ENCODE measurements around the gene ZBTB7A.

The ZBTB7A gene

DNA sequence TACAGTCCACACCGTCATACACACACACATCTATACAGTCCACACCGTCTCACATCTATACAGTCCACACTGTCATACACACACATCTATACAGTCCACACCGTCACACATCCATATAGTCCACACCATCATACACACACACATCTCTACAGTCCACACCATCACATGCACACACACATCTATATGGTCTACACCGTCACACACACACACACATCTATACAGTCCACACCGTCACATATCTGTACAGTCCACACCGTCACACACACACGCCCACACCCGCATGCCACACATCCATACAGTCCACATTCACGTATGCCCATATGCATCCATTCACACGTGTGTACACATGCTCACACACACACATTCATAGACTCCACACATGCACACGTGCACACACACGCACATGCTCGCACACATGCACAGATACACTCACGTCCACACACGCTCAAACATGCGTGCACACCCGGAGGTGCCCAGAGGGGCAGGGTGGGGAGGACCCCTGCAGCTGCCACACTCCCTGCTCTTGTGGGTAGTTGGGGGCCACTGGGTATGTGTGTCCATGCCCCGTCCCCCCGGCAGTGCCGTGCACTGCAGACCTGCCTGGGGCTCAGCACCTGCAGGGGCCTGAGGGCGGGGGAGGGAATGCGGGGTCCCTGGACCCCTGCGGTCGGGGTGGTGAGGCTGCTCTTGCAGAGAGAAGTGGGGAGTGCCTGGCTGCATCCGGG lies 30.0 kb downstream of the ZBTB7A start:
- DNase-seq (ENCODE audit: low read depth): no peak

DNA sequence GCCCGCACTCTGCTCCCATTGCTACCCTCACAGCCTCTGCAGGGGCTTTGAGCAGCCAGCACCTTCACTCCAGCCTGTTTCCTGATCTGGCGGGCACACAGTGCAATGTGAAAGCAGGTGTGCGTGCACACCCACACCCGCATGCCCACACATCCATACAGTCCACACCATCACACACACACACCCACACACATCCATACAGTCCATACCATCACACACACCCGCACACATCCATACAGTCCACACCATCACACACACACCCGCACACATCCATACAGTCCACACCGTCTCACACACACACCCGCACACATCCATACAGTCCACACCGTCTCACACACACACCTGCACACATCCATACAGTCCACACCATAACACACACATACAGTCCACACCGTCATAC lies 31.1 kb downstream of the ZBTB7A start:
- DNase-seq (ENCODE audit: low read depth): no peak

DNA sequence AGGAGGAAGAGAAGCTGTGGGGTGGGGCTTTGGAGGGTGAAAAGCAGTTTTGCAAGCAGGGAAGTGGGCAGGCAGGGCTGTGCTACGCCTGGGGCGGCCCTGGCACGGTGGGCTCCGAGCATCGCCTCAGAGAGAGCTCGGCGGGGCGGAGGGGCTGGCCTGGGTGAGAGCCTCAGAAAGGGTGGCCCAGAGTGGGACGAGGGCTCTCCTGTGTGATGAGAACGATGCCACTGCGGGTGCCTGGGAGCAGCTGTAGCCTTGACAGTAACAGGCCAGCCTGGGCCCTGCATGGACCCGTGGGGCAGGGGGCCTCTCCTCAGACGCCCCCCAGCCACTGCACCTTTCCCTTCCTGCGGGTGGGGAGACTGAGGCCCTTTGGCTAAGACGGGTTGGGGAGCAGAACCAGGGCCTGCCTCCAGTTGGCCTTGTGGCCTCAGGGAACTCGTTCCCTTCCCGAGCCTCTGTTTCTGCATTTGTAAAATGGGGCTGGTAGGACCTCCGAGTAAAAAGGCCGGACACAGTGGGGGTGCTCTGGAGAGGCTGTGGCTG lies 31.6 kb downstream of the ZBTB7A start:
- no peak for DNase-seq (ENCODE audit: low read depth)

DNA sequence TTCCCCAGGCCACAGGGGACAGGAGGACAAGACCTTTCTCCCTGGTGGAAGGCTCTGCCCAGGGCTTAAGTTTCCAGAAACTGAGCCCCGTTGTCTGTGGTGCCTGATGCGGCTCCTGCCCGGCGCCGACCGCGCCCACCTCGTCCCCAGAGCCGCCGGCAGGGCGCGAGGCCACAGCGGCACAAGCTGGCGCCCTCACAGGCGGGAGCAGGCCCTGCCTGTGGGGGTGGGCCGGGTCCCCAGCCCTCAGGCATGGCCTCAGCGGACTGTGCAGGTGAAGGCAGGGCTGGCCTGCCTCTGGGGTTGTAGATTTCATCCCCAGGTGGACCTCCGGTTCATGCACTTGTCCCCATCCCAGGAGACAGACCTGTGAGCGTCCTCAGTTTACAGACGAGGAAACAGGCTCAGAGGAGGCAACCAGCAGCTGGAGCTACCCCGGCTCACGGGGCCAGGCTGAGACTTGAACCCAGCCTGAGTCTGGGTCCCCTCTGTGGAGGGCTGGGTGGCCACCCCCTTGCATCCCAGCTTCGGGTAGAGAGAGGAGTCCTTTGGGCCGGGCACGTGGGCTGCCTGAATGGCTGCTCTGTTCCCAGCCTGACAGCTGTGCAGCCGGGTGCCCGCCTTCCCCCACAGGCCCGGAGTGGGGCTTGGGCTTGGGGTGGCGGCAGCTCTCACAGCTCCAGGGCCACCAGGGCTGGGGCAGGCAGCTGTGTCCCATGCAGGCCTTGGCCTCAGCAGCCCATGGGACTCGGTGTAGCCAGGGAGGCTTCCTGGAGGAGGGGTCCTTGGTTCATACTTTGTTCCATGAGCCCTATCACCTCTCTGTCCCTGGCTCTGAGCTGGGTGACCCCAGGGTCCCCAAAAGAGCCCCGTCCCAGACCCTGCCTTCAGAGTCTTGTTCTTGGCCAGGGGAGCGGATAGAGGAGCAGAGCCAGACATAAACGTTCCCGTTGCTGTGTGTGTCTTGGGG lies 32.4 kb downstream of the ZBTB7A start:
- DNase-seq (ENCODE audit: low read depth): no peak

DNA sequence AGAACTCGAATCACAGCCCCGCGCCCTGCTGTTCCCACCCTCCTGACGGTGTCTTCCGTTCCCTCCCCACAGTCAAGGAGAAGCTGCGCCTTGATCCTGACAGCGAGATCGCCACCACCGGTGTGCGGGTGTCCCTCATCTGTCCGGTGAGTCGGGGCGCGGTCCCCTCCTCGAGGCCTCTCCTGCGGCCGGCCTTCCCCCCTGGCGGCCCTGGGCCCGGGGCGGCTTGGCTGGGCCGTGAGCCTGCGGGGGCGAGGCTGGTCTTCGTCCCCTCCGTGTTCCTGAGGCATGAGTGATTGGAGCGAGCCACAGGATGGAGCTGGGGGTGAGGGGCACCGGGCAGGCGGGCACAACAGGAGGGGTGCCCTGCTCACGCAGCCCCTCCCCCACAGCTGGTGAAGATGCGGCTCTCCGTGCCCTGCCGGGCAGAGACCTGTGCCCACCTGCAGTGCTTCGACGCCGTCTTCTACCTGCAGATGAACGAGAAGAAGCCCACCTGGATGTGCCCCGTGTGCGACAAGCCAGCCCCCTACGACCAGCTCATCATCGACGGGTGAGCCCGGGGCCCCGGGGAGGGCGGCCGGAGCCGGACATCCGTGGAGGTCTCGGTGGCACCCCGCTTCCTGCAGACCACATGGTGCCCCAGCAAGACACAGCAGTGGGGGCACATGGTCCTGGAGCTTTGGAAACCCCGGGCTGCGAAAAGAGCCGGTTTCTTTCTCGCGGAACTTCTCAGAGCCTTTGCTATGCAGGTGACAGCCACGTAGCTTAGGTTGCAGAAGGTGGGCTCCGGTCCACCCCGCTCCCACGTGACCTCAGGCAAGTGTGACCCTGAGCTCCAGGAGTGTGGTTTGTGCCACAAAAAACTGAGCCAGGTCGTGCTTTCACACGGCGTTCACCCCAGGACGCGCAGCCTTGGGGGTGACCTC lies 33.4 kb downstream of the ZBTB7A start:
- DNase-seq (ENCODE audit: low read depth): no peak

DNA sequence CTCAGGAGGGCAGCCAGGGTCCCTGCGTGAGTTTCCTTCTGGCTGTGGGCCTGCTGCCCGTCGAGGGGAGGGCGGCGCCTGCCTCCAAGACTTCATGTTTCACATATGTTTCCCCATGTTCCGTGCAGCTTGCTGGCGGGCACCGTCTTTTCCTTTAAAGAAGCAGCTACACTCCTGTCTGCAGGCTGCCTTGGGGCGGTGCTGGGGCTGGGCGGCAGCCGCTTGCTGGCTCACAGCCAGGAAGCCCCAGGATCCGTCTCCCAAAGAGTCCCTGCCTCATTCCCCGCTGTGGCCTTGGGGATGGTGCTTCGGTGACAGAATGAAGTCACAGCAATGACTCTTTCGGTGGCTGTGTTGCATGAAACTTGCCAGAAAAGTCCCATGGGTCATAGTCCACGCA lies 34.3 kb downstream of the ZBTB7A start:
- no peak for DNase-seq (ENCODE audit: low read depth)

DNA sequence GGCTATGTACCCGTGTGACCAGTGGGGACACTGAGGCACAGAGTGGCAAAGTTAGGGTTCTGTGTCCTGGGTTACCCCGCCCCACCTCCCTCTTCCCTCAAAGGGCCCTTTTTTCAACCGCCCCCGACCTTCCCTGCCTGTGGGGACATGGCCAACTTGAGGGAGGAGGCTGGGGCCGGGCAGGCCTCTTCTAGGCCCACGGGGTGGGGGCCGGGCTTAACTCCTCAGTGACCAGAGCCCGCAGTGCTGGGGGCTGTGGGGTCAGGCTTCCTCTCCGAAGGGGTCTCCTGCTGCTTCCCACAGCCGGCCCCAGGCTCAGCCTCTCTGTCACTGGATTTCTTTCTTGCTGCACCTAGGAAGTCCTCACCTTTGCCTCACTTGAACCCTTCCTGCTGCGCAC lies 35.3 kb downstream of the ZBTB7A start:
- no peak for DNase-seq (ENCODE audit: low read depth)

DNA sequence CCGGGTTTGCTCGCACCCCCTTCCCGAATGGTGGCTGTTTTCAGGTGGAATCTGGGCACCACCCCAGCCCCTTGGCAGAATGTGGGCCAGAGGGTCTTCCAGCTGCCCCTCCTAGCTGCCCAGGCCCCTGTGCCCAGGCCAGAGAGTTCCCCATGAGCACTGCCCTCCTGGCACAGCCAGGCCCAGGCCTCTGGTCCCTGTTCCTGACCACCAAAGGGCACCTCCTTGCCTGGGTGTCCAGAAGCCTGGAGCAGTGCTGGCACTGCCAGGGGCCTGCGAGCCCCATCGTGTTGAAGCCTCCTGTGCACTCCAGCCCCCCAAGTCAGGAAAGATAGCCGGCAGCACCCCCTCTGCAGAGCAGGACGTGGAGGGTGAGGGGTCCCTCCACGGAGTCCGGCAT lies 35.7 kb downstream of the ZBTB7A start:
- DNase-seq (ENCODE audit: low read depth): no peak

DNA sequence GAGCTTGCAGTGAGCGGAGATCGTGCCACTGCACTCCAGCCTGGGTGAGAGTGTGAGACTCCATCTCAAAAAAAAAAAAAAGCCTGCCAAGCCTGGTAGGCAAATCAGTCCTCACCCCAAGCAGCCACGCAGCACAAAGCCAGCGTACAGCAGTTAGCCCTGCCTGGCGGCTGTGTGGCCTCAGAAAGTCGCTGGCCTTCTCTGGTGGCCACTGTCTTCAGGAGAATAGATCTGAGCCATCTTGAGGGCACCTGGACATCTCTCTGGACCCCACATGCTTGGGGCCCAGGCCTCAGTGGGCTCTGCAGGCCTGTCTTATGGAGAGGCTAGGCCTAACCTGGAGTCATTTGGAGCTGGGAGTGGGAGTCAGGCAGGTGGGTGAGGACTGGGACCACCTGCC lies 36.1 kb downstream of the ZBTB7A start:
- no peak for DNase-seq (ENCODE audit: low read depth)

DNA sequence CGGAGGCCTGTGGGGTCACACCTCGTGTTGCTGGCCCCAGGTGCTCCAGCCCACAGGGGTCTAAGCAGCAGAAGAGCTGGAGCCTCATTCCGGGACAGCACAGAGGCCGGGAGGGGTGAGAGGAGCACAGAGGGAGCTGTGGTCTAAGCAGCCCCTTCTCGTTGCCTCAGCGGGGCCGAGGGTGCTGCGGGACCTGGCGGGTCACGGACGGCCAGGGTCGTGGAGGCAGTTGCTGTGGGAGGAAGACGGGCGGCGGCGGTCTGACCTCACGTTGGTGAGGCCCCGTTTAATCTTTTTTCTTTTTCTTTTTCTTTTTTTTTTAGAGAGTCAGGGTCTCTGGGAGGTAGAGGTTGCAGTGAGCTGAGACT lies 37.5 kb downstream of the ZBTB7A start:
- no peak for DNase-seq (ENCODE audit: low read depth)

DNA sequence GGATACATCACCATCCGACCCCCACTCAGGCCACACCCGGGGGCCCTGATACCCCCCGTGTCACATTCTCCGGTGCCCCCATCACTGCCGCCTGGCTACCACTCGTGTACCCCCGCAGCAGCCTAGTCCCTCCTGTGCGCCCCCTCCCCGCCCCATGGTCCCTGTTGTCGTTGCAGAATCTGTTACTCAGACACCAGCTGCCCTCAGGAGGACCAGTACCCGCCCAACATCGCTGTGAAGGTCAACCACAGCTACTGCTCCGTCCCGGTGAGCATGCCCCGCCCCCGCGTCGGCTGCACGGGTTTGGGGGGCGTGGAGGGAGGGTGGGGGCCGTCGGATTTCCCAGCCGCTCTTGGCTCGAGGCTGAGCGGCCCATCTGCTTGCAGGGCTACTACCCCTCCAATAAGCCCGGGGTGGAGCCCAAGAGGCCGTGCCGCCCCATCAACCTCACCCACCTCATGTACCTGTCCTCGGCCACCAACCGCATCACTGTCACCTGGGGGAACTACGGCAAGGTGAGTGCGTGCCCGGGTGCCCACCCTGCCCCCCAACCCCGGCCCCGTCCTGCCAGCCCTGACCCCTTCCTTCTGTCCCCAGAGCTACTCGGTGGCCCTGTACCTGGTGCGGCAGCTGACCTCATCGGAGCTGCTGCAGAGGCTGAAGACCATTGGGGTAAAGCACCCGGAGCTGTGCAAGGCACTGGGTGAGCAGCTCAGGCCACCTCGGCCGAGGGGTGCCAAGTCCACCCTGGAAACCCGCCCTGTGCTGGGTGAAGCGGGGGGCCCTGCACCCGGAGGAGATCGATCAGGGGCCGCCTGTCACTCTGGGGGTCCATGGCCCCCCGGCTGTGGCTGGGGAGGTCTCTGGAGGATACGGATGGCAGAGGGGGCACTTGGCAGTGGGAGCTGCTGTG lies 38.1 kb downstream of the ZBTB7A start:
- DNase-seq (ENCODE audit: low read depth): no peak

DNA sequence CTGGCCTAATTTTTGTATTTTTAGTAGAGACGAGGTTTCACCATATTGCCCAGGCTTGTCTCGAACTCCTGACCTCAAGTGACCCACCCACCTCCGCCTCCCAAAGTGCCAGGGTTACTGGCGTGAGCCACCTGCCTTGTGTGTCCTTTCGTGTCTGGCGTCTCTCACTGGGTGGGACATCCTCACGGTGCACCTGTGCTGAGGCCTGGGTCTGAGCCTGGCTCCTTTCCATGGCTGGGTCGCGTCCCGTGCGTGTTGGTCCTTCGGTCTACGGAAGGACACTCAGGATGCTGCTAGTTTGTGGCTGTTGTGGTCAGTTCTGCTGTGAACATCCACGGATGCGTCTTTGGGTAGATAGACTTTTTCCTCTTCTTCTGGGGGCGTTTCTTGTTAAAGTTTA lies 39.6 kb downstream of the ZBTB7A start:
- no peak for DNase-seq (ENCODE audit: low read depth)

DNA sequence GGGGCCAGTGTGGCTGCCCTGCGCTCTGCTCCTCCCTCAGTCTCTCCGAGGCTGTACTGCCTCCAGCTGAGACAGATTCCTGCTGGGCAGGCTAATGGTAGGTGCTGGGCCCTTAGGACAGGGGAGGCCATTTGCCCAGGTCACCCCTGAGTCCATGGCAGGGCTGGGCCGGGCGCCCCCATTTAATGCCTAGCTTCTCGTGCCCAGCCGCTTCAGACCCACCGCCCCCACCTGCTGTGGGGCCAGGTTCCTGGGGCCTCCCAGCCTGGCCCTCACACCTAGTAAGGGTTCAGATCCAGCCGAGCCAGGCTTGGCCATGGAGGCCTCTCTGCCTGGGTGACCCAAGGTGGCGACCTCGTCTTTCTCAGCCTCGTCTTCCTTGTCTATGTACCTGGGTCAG lies 41.4 kb downstream of the ZBTB7A start:
- no peak for DNase-seq (ENCODE audit: low read depth)

DNA sequence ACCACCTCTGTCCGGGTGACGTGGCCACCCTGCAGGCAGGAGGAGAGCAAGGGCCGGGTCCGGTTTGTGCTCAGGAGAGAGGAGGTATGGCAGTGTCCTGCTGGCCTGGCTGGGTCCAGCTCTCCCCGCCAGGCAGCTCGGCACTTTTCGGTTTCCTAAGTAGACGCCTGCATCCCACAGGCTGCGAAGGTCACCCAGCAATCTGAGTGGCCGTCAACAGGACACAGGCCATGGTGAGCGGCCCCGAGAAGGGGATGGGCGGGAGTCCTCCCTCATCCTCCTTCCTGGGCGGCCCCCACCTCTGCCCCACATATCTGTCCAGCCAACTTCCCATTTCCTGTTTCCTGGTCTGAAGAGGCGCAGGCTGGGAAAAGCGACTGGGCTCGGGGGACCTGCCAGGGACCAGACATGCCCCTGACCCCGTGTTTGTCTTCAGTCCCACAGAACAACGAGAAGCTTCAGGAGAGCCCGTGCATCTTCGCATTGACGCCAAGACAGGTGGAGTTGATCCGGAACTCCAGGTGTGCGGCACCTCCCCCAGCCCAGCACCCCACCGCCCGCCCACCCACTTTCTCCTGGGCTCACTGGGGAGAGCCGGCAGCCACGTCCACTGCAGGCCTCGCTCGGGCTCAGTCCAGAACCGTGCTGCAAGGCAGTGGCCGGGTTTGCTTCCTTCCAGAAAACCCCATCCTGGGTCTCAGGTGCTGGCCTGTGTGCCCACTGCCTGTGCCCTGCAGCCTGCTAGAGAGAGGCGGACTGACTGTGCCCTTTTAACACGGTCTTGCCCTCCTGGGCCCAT lies 42.9 kb downstream of the ZBTB7A start:
- no peak for DNase-seq (ENCODE audit: low read depth)

DNA sequence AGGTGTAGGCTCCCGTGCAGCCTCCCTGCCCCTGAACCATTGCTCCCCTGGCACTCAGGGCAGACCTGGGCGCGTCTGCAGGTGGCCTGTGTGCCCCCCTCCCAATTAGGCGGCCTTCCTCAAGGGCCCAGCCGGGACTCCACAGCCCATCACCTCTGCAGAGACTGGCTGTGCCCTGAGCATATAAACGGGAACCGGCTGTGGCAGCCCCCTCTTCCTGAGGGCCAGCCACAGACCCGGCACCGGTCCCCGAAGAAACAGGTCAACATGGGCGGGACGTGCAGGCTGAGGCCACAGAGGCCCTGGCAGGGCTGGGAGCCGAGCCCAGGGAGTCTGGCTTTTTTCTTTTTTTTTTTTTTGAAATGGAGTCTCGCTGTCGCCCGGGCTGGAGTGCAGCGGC lies 47.1 kb downstream of the ZBTB7A start:
- no peak for DNase-seq (ENCODE audit: low read depth)

DNA sequence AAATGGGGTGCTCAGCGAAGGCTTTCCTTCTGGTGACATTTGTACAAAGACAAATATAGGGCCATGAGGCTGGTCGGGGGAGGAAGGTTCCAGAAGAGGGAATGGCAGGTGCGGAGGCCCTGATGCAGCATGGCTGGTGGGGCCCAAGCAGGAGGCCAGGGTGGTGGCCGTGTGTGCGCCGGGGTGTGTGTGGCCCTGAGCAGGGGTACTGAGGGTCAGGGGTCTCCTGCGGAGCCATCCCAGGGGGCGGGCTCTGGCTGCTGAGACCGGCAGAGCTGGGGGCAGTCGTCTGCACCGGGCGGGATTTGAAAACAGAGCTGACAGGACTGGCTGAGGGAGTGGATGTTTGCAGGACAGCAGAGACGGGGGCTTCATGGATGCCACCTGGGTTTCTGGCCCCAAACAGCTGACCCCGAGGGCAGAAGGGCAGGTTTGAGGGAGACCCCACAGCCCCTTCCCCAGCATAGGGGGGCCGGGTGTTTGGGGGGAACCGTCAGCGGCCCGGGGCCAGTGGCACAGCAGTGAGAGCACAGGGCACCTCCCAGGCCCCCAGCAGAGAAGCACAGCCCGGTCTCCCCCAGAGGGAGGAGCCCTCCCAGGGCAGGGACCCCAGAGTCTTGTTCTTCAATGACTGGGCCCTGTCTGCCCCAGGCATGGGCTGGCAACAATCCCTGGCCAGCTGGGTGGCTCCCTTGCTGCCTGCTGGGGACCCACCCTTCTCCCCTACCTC lies 47.8 kb downstream of the ZBTB7A start:
- no peak for DNase-seq (ENCODE audit: low read depth)

DNA sequence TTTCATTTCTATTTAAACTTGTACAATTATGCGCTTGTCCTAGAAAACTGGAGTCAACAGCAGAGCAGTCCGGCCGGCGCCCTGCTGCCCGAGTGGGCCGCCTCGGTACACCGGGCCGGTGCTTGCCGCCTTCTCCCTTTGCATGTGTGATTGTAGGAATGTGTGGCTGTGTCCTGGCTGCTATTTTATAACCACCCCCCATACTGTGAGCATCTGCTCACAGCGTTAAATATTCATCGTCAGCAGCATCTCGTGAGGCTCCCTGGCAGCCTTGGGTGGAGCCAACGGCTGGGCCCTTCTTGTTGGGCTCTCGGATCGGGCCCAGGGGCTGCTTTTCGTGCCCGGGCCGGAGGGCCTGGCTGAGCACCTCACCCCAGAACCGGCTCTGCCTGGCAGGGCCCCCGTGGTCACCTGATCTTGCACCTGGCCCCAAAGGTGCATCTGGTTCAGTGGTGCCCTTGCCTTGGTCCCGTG lies 48.5 kb downstream of the ZBTB7A start:
- no peak for DNase-seq (ENCODE audit: low read depth)

DNA sequence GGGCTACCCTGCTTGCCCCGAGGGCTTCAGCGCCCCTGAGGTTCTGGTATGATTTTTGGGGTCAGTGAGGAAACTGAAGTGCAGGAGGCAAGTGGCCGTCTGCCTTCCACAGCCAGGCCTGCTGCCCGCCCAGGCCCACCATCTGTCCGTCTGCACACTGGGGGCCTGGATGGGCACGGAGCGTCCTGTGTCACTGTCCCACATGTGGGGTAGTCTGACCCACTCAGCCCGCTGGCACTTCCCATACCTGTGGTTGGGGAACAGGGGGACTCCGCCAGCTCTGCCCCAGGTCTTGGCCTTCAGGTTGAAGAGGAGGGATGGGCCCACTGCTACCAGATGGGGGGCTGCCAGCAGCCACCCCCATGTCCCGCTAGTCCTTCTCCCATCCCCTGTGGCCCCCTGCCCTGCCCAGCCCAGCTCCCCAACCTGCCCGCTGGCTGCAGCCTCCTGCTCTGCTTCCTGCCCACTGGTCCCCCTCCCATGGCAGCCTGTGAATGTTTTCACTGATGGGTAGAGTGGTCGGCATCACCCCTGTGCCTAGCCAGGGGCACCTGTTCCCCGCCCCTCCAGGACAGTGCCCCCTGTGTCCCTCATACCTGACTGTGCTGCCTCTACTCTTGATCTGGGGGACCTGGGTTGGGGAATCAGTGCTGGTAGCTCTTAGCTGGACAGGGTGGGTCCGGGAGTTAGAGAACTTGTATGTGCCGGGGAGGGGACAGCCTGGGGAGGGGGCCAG lies 49.6 kb downstream of the ZBTB7A start:
- no peak for DNase-seq (ENCODE audit: low read depth)

DNA sequence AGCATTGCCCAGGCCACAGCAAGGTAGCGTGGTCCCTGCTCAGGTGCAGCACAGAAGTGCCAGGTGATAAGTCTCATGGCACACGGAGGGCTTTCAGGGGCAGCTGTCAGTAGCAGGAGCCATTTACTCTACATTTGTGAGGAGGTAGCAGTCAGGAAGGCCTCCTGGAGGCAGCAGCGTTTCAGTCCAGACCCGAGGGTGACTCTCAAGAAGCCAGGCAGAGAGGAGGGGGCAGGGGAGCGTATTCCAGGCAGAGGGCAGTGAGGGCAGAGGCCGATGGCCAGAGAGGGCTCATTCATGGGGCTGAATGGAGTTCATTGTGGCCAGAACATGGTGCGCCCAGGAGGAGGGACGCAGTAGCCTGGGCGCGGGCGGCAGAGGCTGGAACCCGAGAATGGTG lies 50.2 kb downstream of the ZBTB7A start:
- no peak for DNase-seq (ENCODE audit: low read depth)

Measured in activated gamma-delta T cell treated with anti-CD3 and anti-CD28 coated beads, Interleukin-2, amount 50 U/mL, for 16 hours (primary cell).